KG1 (cell line): ENCODE results near the gene FGF23.
"Not testable (repeated sequence)": the region's sequence is repeated elsewhere in the genome, so short reads cannot be mapped to it uniquely, and the experiment has no call there.

Experiments used
- DNase-seq: peaks from one replicate; lab custom pipeline; 2025; lab: John Stamatoyannopoulos, UW

FGF23 gene

DNA sequence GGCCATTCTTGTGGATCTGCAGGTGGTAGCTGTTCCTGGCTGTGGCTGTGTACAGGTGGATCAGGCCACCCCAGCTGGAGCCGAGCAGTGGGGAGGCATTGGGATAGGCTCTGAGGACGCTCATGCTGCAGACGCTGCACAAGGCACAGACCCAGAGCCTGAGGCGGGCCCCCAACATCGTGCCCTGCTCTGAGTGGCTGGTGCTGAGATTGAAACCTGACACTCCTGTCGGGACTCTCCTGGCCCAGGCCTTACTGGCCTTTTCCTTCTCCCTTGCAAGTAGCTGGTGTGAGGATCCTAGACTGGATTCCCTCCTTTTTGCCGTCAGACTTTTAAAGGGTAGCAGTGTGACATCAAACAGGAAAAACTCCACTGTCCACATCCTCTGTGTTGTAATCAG lies at the start of gene FGF23:
Gene FGF23 (minus strand): TSS at position 308 of the 400 bp plus-strand sequence. CDS start 130 bp downstream, at position 178.
- no peak for DNase-seq

GRCh38 chr12:4424422-4424821 lies 44.9 kb upstream of the FGF23 start:
- DNase-seq: no peak

- DNase-seq: no peak
Observed at GRCh38 chr12:4423528-4424195, 44.1 kb upstream of the FGF23 start.

GRCh38 chr12:4422985-4423384 lies 43.5 kb upstream of the FGF23 start:
- no peak for DNase-seq

DNA sequence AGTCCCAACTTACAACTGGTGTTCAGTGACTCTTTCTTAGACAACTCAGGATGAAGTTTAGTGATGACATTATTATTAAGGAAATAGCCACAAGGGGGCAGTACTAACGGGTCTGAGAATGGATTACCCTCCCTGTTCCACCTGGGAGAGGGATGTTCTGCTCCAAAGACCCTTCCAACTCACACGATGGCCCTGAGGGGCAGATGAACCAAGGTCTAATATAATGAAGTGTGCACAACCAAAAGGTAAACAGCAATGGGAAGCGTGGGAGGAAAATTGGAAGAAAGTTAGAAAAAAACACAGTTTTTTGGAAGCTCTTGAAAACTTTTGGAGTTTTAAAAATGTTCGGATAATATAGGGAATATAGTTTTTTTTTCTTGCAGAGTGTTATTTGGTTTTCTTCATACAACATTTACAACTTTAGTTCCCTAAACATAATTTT lies 42.1 kb upstream of the FGF23 start:
- DNase-seq: no peak

- DNase-seq: no peak
Observed at GRCh38 chr12:4420138-4420670, 40.7 kb upstream of the FGF23 start.

- DNase-seq: no peak
Observed at GRCh38 chr12:4418913-4419312, 39.4 kb upstream of the FGF23 start.

DNA sequence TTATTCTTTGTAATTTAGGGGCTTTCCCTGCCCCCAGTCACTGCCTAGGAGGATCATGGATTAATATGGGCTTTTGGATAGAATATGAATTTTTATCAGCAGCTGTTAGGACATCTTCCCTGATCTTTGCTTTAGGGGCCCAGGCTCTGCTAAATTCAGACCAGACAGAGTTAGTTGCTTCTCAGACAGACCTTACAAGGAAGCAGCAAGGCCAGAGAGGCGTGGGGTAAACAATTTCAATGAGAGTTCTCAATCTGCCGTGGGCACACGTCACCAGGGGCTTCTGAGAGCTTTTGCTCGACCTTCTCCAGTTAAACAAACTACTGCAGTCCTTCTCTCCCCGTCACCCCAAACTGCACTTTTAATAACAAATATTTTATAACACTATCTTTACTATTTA lies 38.4 kb upstream of the FGF23 start:
- DNase-seq: no peak

GRCh38 chr12:4417455-4417854 lies 37.9 kb upstream of the FGF23 start:
- DNase-seq: no peak

DNA sequence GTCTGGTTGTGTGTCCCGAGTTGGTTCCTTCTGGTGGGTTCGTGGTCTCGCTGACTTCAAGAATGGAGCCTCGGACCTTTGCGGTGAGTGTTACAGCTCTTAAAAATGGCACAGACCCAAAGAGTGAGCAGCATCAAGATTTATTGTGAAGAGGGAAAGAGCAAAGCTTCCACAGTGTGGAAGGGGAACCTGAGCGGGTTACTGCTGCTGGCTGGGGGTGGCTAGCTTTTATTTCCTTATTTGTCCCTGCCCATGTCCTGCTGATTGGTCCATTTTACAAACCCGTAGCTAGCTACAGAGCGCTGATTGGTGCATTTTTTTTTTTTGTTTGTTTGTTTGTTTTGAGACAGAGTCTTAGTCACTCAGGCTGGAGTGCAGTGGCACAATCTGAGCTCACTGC lies 36.8 kb upstream of the FGF23 start:
- no peak for DNase-seq

DNA sequence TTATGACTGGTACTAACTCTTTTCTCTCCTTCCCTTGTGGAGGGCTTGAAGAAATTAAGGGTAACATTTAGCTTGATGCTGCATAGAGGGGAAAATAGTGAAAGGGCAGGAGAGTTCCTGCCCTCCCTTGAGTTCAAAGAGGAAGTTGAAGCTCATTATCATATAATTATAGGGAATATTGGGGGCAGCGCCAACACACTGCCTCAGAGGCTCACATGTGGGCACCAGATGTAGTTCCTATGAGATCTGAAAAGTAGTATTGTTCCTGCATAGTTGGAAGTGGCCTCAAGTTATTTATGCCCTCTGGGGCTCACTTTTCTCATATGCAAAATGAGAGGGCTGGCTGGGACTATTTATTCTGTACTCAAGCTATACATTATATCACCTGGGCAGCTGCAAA lies 33.0 kb upstream of the FGF23 start:
- DNase-seq: no peak

DNA sequence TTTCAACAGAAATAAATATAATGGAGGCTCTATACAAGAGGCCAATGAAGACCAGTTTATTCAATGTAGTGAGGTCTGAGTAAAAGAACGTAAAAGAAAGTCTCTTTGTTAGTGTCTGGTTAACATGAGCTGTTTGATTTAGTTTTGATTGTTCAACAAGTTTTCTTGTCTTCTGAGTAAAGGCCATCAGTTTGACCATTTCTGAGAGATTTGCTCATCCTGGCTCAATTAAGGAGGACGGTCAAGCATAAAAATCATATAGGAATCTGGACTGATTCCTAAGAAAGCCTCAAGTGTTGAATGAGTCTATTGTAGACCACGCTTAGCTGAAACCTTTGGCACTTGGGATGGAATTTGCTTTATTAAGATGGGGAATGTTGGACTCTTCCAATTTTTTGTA lies 32.5 kb upstream of the FGF23 start:
- no peak for DNase-seq

DNA sequence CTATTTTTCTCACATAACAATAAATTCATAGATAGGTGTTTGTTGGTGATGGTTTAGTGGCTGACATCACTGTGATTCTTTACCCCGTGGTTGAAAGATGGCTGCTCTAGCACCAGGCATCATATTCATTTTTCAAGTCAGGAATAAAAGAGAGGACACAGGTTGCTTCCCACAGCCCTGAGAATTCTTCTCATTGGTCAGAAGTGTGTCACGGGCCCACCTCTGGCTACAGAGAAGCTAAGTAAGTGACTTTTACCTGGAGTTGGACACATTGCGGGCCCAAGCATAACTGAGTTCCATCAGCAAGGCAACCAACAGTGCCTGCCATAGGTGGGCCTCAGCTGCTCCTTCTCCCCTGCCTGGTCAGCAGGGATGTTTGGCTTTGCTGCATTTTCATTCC lies 27.6 kb upstream of the FGF23 start:
- no peak for DNase-seq

DNA sequence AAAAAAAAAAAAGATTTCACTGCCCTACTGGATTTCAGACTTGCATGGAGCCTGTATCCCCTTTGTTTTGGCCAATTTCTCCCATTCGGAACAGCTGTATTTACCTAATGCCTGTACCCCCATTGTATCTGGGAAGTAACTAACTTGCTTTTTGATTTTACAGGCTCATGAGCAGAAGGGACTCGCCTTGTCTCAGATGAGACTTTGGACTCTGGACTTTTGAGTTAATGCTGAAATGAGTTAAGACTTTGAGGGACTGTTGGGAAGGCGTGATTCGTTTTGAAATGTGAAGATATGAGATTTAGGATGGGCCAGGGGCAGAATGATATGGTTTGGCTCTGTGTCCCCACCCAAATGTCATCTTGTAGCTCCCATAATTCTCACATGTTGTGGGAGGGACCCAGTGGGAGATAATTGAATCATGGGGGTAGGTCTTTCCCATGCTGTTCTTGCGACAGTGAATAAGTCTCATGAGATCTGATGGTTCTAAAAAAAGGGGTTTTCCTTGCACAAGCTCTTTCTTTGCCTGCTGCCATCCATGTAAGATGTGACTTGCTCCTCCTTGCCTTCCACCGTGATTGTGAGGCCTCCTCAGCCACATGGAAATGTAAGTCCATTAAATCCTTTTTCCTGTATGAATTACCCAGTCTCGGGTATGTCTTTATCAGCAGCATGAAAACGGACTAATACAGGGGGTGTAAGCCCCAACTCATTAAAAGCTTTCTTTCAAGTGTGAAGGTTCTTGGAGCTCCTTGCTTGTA lies 25.5 kb upstream of the FGF23 start:
- not testable (repeated sequence) for DNase-seq

DNA sequence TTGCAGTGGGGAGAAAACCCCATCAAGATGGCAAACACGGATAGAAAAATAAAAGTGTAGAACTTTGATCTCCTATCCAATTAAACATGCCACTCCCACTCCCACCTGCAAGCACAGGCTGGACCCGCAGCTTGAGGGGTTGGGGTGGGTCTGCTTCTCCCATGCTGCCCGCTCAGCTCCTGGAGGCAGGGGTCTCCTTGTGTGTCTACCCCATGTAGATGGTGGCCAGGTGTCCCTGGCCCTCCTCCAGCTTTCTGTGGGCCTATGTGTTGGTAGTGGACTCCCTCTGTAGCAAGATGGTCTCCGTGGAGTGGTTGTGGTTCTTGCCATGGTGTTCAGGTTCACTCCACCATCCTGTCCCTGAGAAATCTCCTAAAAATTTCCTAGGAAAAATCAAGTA lies 23.5 kb upstream of the FGF23 start:
- no peak for DNase-seq

DNA sequence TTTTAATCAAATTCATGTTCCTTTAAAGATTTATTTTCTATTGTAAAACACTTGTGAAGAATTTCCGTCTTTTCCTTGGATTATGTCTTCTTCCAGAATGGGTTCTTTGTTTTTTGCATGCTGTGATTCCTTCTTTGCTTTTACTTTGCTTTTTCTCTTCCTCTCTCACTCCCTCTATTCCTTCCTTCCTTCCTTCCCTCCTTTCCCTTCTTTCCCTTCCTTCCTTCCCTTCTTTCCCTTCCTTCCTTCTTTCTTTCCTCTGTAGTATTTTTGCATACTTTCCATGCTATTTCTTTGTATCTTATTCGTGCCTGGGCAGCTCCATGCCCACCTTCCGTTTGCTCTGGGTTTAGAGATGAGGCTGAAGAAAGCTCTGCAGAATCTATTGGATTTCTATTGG lies 21.6 kb upstream of the FGF23 start:
- DNase-seq: no peak

DNA sequence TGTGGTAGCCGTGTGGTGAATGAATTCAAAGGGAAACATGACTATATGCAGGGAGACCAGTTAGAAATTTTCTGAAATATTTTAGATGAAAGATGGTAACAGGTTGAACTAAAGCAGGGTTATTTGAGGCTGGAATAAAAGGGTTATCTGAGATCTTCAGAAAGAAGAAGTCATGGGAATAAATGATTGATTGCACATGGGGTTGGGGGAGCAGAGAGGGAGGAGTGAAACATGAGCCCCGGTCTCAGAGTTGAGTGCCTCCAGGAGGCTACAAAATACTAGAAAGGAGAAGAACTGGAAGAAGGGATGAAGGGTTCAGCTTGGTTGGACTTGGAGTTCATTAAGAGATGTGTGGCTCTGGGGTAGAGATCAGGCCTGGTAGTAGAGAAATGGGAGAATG lies 16.3 kb upstream of the FGF23 start:
- DNase-seq: no peak

DNA sequence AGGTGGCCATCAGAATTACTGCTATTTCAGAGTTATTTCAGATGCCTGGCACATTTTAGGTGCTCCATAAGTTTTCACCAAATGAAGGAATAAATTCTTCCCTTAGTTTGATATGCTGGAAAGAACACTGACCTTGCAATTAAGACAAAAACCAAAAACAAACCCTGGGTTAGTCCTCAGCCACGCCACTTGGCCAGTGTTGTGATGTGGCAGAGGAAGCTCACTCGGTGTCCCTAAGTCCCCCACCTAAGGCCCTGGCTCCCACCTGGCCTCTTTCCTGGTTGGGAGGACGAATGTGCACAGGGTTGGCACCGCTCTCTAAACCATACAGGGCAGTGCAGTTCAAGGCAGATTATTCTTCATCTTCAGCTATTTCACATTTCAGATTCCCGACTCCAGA lies 13.7 kb upstream of the FGF23 start:
- DNase-seq: no peak

DNA sequence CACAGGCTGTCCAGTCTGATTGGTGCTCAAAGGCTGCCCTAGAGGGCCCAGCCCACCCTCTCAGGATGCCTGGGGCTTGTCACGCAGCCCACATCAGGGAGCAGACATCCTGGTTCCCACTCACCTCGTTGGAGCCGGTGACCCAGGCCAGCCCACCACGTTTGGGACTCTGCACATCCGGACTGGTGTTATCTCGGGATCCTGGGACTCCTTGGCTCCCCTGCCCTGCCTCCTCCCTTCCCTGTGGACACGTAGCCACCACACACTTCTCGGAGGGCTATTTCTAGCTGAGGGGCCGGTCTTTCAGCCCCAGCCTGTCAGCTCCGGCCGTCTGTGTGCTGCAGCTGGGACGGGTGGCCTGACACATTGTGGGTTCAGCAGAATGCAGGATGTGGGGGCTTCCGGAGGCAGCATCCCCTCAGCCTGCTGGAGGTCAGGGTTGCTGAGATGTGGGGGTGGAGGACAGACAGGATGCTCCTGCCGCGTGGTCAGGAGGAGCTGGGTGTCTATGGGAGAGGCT lies 12.8 kb upstream of the FGF23 start:
- peak; percentile 53 for DNase-seq

DNA sequence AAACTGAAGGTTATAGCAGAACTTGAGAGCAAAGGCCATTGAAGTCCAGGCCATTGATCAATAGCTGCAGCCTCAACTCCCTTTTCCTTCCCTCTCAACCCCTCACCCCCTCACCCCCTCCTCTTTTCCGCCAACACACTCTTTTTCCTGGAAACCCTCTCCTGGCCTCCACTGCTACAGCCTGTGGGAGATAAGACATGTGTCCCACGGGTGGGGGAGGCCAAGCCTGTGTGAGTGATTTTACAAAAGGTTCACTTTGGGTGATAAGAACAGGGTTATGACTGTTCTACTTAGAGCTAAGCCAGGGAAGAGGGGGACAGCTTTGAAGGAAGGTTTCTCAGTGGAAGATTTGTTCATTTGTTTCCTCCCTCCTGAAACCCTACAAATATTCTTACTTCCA lies 9.2 kb upstream of the FGF23 start:
- DNase-seq: no peak

DNA sequence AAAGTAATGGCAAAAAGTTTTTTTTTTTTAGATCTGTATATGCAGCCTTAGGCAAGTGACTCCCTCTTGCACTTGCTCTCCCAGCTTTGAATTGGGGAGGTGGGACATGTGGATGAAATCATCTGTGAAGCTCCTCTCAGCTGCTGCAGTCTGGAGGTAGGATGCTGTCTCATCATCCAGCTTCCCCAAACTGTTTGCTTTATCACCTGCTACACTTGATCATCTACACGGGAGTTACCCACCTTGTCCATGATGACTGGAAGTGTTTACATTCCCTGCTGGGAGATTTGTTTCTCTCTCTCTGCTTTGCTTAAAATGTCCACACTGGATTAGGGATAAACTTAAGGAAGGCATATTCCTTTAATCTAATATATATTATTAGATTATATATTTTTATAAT lies 8.5 kb upstream of the FGF23 start:
- DNase-seq: no peak

DNA sequence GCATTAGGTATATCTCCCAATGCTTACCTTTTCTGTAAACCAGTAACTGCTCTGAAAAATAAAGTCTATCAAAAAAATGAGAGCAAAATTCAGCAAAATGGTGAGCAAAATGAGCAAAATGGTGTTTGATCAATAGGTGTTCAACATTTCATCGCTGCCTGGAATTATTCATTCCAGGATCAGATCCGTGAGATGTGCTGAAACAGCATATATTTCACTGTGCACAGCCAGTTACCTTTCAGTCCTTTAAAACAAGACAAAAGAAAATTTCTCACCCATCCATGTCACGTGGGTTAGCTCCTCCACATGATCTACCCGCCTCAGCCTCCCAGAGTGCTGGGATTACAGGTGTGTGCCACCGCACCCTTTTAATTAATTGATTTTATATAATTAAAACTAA lies 8.1 kb upstream of the FGF23 start:
- DNase-seq: no peak

DNA sequence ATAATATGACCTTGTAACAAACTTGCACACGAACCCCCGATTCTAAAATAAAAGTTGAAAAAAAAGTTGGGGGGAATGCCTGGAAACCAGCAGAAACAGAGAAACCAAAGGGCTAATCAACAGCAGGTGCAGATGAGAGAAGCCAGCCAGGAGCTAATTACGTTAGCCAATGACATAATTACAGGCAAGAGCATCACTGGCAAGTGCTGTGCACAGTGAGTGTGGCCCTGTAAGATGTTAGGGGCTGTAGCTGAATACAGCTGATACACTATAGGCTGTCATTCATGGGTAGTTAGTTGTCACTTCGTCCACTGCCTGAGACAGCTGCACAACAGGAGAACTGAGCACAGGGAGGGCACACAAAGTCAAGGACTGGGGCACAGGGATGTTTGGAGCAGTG lies 7.3 kb upstream of the FGF23 start:
- DNase-seq: no peak
